SJCRH30 (cell line): ENCODE results near the gene GRIK4. TPM values are rescaled to one million over a fixed set of nuclear protein-coding genes. Genes with fewer than 3 reads are reported as not detected.
A peak's percentile ranks its signal among the peaks of the same experiment; 100 is the strongest.

Experiments used
- DNase-seq, 2 experiments: peaks; one replicate each; pipeline ENCODE4 v3.0.0-alpha.2; 2015 to 2020
- H3K27ac ChIP-seq: fragments of 250-450 bp; sonication (Bioruptor Pico); 2 replicates; pipeline ENCODE4 v1.5.1; 2020; ENCODE audit warnings: mild to moderate bottlenecking, moderate library complexity
- H3K27me3 ChIP-seq: fragments of 250-450 bp; sonication (Bioruptor Pico); 2 replicates; pipeline ENCODE4 v1.5.1; 2020; ENCODE audit warnings: mild to moderate bottlenecking, moderate library complexity
- H3K36me3 ChIP-seq: fragments of 250-450 bp; sonication (Bioruptor Pico); 2 replicates; pipeline ENCODE4 v1.5.1; 2020; ENCODE audit warnings: mild to moderate bottlenecking, moderate library complexity
- H3K4me1 ChIP-seq: fragments of 250-450 bp; sonication (Bioruptor Pico); 2 replicates; pipeline ENCODE4 v1.5.1; 2020; ENCODE audit warnings: mild to moderate bottlenecking, moderate library complexity
- H3K4me3 ChIP-seq: fragments of 250-450 bp; sonication (Bioruptor Pico); 2 replicates; pipeline ENCODE4 v1.5.1; 2020; ENCODE audit warnings: mild to moderate bottlenecking, moderate library complexity
- H3K9me3 ChIP-seq: fragments of 250-450 bp; sonication (Bioruptor Pico); replicated peaks from 2 replicates; pipeline ENCODE4 v1.5.1; 2020; ENCODE audit warnings: mild to moderate bottlenecking, moderate library complexity
- total RNA-seq: library from RNA; depleted of rRNA; stranded (reverse); fragments of >200 nt; shearing (Covaris generic); gene quantifications from 2 replicates; pipeline ENCODE4 v1.2.3, GENCODE V29; 2014

The GRIK4 gene
- total RNA-seq, 1 experiment from 2014 or later: not detected

DNA sequence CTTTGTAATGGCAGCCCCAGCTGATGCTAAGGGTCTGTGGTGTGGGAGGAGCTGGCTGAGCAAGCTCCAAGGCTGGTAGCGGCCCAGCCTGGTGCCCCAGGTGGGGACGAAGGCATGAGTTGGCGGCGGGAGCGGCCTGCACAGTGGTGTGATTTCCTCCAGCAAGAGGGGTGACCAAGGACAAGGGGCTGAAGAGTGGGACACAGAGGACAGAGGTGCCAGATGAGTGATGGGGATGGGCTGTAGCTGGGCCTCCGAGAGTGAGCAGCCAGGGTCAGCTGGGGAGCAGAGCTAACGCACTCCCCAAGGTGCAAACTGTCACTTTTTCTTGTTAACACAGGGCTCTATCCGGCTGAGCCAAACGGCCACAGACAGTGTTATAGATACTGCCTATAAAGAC lies 283.2 kb downstream of the GRIK4 start:
- Histone ChIP-seq H3K27me3 (no peaks in the 10 kb centered on the region), H3K4me3 (no peak overlapping the region), H3K27ac (no peak overlapping the region), H3K4me1 (no peaks in the 10 kb centered on the region), H3K9me3 (no peaks in the 10 kb centered on the region), H3K36me3 (no peaks in the 10 kb centered on the region)
- DNase-seq: no peak

DNA sequence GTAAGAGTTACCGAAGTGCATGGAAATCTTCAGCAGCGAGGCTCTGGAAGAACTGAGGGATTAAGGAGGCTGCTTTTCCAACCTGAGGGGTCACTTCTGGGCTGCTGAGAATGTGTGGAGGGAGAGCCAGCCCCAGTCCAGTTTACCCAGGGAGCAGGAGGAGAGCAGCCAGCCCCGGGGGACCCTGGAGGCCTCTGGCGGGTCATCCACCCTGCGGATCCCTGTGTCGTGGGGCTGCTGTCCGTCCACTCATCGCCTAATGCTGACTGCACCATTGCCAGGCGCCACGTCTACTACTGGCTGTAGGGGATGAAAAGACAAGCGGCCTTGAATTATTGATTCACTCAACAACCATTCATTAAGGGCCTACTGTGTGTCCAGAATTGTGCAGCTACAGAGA lies 283.6 kb downstream of the GRIK4 start:
- DNase-seq: no peak
- no peaks in the 10 kb centered on the region for H3K4me1 ChIP-seq
- H3K27ac ChIP-seq: no peak overlapping the region
- H3K36me3 ChIP-seq: no peaks in the 10 kb centered on the region
- H3K9me3 ChIP-seq: no peaks in the 10 kb centered on the region
- H3K4me3 ChIP-seq: no peak overlapping the region
- H3K27me3 ChIP-seq: no peaks in the 10 kb centered on the region

DNA sequence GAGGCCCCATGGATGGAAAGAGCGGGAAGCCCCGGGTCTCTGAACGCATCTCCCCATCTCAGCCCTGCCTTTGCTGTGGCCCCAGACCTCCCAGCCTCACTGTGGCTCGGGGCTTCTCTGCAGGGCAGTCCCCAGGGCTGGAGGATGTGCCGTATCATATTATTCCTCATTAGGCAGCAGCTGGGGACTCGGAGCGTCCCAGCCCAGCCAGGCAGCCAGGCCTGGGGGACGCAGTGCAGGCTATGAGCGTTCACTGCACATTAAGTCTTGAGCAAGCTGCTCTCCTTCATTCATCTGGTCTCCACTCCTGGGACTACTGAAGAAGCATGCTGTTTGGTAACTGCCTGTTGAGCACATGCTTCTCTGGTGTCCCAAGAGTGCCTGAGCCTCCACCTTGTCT lies 285.6 kb downstream of the GRIK4 start:
- Histone ChIP-seq H3K9me3 (no peaks in the 10 kb centered on the region), H3K27ac (no peak overlapping the region), H3K36me3 (no peaks in the 10 kb centered on the region), H3K4me3 (no peak overlapping the region), H3K4me1 (no peaks in the 10 kb centered on the region), H3K27me3 (no peaks in the 10 kb centered on the region)
- DNase-seq: no peak

DNA sequence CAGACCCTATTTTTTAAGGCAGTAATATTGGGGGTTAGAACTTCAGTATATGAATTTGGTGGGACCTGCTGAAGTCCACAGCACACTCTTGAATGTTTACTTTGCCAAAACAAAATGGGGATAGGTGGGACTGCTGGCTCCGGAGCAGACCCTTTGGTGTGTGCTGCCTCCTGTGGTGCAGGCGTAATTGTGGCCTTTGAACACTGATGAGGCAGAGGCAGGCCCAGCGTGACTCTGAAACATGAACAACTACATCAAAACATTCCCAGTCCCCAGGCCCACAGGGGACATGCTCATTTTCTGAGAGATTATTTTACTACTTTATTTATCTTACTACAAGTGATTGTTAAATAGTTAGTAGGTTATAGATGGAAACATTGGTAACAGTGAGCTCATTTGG lies 287.3 kb downstream of the GRIK4 start:
- DNase-seq: no peak
- Histone ChIP-seq H3K36me3 (no peaks in the 10 kb centered on the region), H3K4me3 (no peak overlapping the region), H3K9me3 (no peaks in the 10 kb centered on the region), H3K27me3 (no peaks in the 10 kb centered on the region), H3K4me1 (no peaks in the 10 kb centered on the region), H3K27ac (no peak overlapping the region)

DNA sequence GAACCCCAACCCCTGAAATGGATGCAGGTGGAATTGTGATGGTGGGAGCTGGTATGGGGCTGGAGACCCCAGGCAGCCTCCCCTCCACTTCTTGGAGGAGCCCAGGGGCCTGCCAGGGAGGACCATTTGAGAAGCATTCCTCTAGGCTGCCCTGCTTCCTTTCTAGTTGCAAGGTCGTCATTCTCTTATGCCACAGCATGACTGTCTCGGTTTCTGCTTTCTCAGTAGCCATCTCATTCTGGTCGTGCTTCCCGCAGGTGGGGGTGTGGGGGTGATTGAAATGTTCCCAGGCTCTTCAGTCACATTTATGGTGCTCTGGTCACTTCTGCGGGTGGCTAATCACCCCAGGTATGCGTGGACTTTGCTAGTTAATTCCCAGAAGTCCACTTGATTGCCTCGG lies 288.7 kb downstream of the GRIK4 start:
- Histone ChIP-seq H3K4me1 (no peaks in the 10 kb centered on the region), H3K36me3 (no peaks in the 10 kb centered on the region), H3K9me3 (no peaks in the 10 kb centered on the region), H3K4me3 (no peak overlapping the region), H3K27ac (no peak overlapping the region), H3K27me3 (no peaks in the 10 kb centered on the region)
- no peak for DNase-seq

DNA sequence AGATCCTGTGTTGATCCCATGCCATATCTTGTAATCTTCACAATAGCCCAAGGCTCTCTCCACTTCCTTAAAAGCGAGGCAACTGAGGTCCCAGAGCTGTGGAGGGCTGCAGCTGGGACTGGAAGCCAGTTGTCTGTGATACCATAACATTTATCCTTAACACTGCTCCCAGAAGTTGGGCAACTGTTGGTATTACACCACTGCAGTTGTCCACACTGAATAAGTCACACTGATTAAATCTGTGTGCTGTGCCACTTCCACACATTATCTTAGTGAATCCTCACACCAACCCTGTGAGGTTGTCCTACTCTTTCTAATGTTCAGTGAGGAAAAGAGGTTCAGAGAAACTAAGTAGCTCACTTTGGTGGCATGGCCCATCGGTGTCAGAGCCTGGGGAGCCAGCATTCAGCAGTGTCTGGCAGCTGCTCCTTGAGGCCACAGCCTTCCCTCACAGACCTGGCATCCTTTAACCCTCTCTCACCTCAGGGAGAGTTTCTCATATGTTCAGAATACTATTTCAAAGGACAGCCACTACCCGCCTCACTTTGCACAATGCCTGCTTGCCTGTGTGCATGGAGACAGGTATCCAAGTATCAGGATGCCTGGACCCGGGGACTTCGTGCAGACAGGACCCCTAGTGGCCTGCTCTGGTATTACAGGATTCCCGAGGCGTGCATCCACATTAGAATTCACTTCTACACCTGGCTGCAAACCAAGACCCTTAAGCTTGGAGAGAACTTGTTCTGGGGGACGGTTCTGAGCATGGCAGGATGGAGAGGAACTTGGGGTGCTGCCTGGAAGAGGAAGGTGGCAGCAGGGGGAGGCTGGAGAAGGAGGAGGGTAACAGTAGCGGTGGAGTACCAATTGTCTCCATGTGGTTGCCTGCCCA lies 290.5 kb downstream of the GRIK4 start:
- no peaks in the 10 kb centered on the region for H3K9me3 ChIP-seq
- DNase-seq: peak; percentile 23 to 59
- H3K4me1 ChIP-seq: no peaks in the 10 kb centered on the region

DNA sequence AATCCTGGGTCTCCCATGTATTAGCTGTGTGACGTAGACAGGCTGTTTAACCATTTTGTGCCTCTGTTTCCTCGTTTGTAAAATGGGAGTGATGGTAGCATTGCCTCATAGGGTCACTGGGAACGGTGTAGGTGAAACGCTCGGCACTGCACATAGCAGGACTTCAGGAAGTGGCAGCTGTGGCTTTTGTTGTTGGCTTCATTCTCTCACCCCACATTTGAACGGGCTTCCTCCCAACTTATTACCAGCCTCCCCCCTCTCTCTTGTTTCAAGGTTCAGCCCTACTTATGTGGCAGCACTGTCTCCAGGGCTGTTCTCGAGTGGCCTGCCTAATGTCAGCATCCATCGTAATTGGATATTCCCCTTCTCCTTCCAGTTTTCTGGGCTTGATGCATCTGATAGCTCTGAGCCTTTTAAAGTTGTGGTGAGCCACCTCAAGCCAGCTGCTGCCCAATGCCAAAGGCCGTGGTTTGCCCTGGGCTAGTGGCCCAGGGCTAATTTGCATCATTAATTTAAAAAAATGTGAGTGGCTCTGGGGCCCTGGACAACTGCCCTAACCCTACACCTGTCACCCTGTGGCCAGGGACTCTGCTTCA lies 294.5 kb downstream of the GRIK4 start:
- no peaks in the 10 kb centered on the region for H3K4me1 ChIP-seq
- H3K9me3 ChIP-seq: no peaks in the 10 kb centered on the region
- no peak overlapping the region for H3K27ac ChIP-seq
- H3K36me3 ChIP-seq: no peaks in the 10 kb centered on the region
- H3K27me3 ChIP-seq: no peaks in the 10 kb centered on the region
- no peak overlapping the region for H3K4me3 ChIP-seq
- DNase-seq: peak; percentile 7 to 44

More for the DNA sequence above, 290.5 kb downstream of the GRIK4 start:
- H3K27ac ChIP-seq: no peak overlapping the region
- no peaks in the 10 kb centered on the region for H3K27me3 ChIP-seq
- H3K4me3 ChIP-seq: no peak overlapping the region
- H3K36me3 ChIP-seq: no peaks in the 10 kb centered on the region

DNA sequence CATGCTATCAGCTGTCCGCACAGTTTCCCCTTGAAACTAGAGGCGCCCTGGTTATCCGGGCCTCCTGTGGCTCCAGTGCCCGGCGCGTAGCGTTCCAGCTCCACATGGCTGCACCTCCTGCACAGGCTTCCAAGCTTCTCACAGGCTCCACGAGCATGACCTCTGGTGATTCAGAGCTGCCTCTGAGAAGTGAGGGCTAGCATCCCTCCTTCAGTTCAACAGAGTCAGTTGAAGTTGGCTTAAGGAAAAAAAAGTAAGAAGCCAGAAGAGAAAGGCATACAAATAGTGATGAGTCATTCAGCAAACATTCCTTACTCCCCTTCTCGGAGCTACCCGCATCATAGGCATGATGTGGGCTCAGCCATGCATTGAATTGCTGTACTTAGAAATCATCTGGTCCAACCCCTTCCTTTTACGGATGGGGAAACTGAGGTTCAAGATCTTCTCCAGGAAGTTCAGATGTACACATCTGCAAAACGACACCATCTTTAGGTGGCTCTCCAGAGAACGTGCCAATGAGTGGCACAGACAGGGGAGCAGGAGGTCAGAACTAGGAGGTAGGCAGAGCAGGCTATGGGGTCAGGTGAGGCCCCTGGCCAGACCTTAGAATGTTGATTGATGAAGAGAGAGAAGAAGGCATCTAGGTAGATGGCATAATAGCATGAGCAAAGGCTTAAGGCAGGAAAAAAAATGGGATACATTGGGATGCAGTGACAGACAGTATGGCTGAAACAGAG lies 296.0 kb downstream of the GRIK4 start:
- DNase-seq: no peak
- H3K27me3 ChIP-seq: no peaks in the 10 kb centered on the region
- no peak overlapping the region for H3K4me3 ChIP-seq
- H3K9me3 ChIP-seq: no peaks in the 10 kb centered on the region
- no peak overlapping the region for H3K27ac ChIP-seq
- H3K4me1 ChIP-seq: no peaks in the 10 kb centered on the region
- H3K36me3 ChIP-seq: no peaks in the 10 kb centered on the region

DNA sequence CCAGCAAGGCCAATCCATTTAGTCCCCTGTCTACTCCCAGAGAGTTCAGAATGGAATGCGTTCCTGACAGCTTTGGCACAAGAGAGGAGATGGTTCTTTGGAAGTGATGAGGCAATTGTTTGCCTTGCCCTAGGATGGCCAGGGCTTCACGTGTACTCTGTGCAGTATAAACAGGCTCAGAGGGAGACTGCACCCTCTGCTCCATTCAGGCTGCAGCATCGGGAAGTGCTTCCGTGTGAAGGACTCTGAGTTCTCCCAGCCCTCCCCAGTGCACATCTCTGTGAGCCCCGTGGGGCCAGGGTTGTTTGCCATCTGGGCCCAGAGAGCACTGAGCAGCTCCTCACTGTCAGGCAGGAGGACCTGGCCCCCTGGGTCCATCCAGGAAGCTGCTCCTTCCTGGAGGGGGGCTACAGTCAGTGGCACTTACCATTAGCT lies 297.1 kb downstream of the GRIK4 start:
- no peaks in the 10 kb centered on the region for H3K4me1 ChIP-seq
- no peaks in the 10 kb centered on the region for H3K27me3 ChIP-seq
- no peak for DNase-seq
- no peaks in the 10 kb centered on the region for H3K9me3 ChIP-seq
- H3K36me3 ChIP-seq: no peaks in the 10 kb centered on the region
- H3K27ac ChIP-seq: no peak overlapping the region
- H3K4me3 ChIP-seq: no peak overlapping the region

DNA sequence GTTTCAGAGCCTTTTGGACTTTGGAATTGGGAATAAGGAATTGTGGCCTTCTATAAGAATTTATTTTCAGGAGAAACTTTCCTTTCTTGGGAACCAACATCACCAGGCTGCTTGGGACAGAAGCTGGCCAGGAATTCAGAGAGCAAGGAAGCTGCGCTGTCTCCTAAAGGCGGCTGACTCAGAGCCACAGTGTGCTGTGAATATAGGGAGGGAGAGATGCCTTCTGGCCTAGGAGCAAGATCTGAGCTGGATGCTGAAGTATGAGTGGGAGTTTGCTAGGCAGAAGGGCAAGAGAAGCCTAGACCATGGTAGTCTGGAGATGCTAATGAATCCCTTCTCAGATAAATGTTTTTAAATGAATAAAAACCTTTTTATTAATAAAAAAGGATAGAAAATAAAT lies 298.7 kb downstream of the GRIK4 start:
- no peak overlapping the region for H3K4me3 ChIP-seq
- no peak overlapping the region for H3K27ac ChIP-seq
- H3K36me3 ChIP-seq: no peaks in the 10 kb centered on the region
- H3K9me3 ChIP-seq: no peaks in the 10 kb centered on the region
- no peaks in the 10 kb centered on the region for H3K4me1 ChIP-seq
- H3K27me3 ChIP-seq: no peaks in the 10 kb centered on the region
- no peak for DNase-seq

DNA sequence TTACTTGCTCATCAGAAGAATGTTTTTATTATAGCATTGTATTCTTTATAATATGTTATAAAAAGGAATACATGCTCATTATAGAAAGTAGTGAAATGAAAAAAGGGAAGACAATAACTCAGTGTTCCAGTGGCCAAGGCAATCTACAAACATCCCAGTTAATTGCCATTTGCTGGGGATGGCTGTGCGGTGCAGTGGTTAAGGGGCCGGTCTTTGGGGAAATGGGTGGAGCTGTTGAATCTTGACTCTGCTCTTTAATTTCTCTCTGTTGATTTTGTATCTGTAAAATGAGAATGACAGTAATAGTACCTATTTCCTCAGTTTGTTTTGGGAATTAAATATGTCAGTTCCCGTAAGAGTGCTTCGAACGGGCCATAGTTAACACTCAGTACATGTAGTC lies 299.7 kb downstream of the GRIK4 start:
- no peak overlapping the region for H3K27ac ChIP-seq
- no peaks in the 10 kb centered on the region for H3K27me3 ChIP-seq
- no peak for DNase-seq
- no peak overlapping the region for H3K4me3 ChIP-seq
- no peaks in the 10 kb centered on the region for H3K4me1 ChIP-seq
- H3K36me3 ChIP-seq: no peaks in the 10 kb centered on the region
- no peaks in the 10 kb centered on the region for H3K9me3 ChIP-seq

DNA sequence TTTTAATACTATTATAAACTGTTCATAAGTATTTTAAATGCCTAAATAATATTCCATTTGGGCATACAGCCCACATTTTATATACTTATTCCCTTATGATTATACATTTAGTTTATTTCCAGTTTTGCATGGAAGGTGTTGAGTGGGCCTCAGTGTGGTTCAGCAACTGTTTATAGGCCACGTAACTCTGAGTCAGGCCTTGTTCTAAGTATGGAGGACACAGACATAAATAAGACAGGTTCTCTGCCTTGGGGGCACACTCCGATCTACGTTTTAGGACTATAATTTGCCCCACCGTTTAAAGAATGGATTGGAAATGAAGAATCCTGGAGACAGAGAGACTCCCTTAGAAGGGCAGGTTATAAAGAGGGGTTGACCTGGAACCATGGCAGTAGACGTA lies 300.2 kb downstream of the GRIK4 start:
- DNase-seq: no peak
- Histone ChIP-seq H3K27ac (no peak overlapping the region), H3K36me3 (no peaks in the 10 kb centered on the region), H3K4me1 (no peaks in the 10 kb centered on the region), H3K4me3 (no peak overlapping the region), H3K27me3 (no peaks in the 10 kb centered on the region), H3K9me3 (no peaks in the 10 kb centered on the region)

DNA sequence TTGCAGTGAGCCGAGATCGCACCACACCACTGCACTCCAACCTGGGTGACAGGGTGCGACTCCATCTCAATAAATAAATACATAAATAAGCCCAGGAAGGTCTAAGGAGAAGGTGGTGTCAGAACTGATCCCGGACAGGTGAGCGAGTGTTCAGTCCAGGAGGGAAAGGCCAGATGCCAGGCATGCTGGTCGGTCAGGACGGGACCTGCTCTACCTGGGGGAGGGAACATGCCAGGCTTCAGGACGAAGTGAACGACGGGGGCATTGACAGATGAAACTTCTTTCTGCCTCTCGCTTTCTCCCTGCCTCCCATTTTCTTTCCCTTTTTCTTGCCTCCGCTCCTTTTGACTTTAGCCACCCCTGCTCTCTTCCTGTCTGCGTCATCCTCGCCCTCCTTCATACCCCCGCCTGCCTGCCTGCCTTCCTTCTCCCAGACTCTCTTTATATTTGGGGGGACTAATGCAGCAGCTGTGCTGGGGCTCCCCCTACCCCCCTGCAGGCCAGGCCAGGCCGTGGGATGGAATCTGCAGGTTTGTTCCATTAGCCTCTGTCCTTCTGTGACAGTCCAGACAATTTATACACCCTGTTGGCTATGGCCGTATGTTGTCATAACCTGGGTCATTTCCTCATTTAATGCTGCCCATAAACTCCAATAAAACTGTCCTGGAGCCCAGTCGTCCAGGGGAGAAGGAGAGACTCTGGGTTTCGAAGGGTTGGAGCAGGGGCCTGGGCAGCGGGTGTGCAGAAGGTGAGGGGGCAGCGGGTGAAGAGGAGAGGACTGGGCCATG lies 303.2 kb downstream of the GRIK4 start:
- no peak overlapping the region for H3K27ac ChIP-seq
- H3K9me3 ChIP-seq: no peaks in the 10 kb centered on the region
- H3K4me1 ChIP-seq: no peaks in the 10 kb centered on the region
- no peaks in the 10 kb centered on the region for H3K36me3 ChIP-seq
- no peak overlapping the region for H3K4me3 ChIP-seq
- H3K27me3 ChIP-seq: no peaks in the 10 kb centered on the region
- no peak for DNase-seq

DNA sequence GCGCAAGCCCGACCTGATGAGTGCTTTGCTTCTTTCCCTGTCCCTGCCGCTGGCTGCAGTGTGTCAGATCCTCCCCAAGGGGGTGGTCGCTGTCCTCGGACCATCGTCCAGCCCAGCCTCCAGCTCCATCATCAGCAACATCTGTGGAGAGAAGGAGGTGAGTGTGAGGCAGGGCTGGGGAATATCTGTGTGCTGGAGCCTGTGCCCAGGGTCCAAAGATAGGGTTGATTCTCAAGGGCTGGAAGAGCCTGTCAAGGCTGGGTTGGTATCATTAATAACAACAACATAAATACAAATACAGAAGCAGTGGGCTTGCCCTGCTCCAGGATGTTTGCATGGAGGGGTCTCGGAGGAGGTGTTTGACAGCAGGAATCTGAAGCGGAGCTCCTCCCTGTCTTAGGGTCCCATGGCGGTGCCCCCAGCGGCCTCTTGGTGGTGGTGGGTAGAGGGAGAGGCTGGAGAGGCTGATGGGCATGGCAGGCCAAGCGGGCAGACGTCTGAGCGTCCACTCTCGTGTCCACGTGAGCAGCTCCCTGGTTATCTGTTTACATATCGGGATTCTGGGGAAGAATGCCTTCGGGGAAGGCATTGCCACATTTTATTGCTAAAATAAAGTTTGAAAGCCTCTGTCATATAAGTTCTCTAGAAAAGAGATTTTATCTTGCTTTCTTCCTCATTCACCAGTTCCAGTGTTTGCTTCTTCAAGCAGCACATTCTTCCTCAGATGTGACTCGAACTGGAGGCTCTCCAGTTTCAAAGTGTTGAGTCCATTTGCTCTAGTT lies 304.0 kb downstream of the GRIK4 start:
- no peak for DNase-seq
- Histone ChIP-seq H3K4me1 (no peaks in the 10 kb centered on the region), H3K4me3 (no peak overlapping the region), H3K27ac (no peak overlapping the region), H3K27me3 (no peaks in the 10 kb centered on the region), H3K36me3 (no peaks in the 10 kb centered on the region), H3K9me3 (no peaks in the 10 kb centered on the region)
